Left kidney (tissue), 8 donors: ENCODE data around the gene RECQL5. TPM values are rescaled to one million over a fixed set of nuclear protein-coding genes. Genes with fewer than 3 reads are reported as not detected.

Source experiments
- DNase-seq: peaks from one replicate; pipeline ENCODE4 v3.0.0-alpha.2; 2013
- long read RNA-seq, 8 donors: transcript quantifications; one replicate each; lab custom pipeline, GENCODE V29; 2026
- polyA plus RNA-seq: library from polyadenylated mRNA; unstranded; fragments of 120-200 nt; gene quantifications from one replicate; pipeline ENCODE4 v1.2.1, GENCODE V29; 2013; ENCODE audit not compliant: insufficient read length

The RECQL5 gene
- 45.4 TPM for polyA plus RNA-seq
- long read RNA-seq, donor 1, partial matches to known transcripts, result 0 of 2 reads
- long read RNA-seq, donor 1, other reads (novel, unspliced or antisense), result 0 of 2 reads
- long read RNA-seq, donor 2, partial matches to known transcripts, result 6 of 13 reads
- long read RNA-seq, donor 2, other reads (novel, unspliced or antisense), result 0 of 13 reads
- long read RNA-seq, donor 3, partial matches to known transcripts, result 5 of 8 reads
- long read RNA-seq, donor 3, other reads (novel, unspliced or antisense), result 0 of 8 reads
- long read RNA-seq, donor 4, partial matches to known transcripts, result 0 of 1 reads
- long read RNA-seq, donor 4, other reads (novel, unspliced or antisense), result 0 of 1 reads
- long read RNA-seq, donor 5, partial matches to known transcripts, result 5 of 9 reads
- long read RNA-seq, donor 5, other reads (novel, unspliced or antisense), result 0 of 9 reads
- long read RNA-seq, donor 6, partial matches to known transcripts, result 25 of 30 reads
- long read RNA-seq, donor 6, other reads (novel, unspliced or antisense), result 0 of 30 reads
- long read RNA-seq, donor 7, partial matches to known transcripts, result 0 of 5 reads
- long read RNA-seq, donor 7, other reads (novel, unspliced or antisense), result 0 of 5 reads
- long read RNA-seq, donor 8, partial matches to known transcripts, result 0 of 1 reads
- long read RNA-seq, donor 8, other reads (novel, unspliced or antisense), result 0 of 1 reads

DNA sequence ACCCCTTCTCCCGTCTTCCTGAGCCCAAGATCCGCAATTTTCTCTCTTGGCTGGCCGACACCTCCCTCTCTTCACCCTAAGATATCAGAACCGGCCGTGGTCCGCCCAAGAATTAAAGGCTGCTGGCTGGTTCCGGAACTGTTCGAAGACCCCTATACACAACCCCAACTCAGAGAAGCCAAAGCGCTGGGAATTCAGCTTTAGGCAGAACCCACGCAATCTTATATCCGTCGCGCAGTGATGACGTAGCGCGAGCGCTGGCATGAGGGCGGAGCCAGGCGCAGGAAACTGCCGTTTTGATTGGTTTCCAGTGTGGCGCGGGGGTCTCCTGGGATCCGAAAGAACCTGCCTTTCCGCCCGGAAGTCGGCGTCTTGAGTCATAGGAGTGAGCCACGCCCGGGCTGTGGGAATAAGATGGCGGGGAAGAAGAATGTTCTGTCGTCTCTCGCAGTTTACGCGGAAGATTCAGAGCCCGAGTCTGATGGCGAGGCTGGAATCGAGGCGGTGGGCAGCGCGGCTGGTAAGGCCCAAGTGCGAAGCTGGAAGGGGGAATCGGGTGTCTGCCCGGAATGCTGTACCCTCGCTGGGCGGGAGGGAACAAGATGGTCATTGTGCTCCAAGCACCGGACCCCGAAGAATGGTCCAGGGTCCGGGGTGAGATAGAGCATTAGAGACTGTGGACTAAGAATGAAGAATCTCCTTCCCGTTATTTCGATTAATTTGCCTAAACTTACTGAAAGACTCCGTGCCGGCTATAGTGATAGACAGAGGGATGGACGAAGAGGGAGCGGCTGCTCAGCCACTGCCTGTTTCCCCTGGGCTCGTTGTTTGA lies at the start of gene RECQL5, which contains the start of gene SAP30BP:
RECQL5 (minus strand) TSS at position 196 of the 832 bp plus-strand sequence. CDS start 597 bp downstream, outside the sequence.
SAP30BP (plus strand) TSS at position 380 of the 832 bp plus-strand sequence; CDS start at position 415, 35 bp downstream.
- DNase-seq, result peak; percentile 98

DNA sequence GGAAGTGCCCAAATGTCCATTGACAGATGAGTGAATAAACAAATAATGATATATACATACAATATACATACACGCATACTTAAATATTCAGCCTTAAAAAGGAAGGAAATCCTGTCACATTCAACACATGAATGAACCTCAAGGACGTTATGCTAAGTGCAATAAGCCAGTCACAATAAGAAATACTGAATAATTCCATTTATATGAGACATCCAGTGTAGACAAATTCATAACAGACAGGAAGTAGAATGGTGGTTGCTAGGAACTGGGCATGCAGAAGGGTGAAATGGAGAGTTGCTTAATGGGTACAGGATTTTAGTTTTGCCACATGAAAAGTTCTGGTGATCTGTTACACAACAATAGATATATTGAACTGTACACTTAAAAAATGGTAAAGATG lies 45.5 kb upstream of the RECQL5 start:
- no peak for DNase-seq

DNA sequence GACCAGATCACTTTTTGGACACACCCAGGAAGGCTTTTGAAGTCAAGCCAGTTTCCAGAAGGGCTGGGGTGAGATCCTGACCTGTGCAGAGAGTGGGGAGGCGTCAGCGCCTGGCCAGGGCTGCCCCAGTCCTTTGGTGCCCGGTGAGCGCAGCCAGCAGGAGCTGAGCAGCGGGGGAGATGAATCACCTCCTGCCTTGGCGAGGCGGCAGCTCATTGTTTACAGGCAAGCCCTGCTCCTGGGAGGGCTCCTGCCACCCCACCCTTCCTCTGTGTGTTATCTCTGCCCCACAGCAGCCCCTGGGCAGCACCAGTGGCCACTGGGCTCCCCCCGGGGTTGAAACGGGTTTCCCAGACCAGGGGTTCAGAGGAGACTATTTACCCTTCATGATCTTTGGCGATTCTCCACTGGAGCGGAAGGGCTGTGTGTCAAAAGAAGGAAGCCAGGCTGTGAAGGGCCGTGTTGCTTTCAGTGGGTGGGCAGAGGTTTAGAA lies 40.2 kb upstream of the RECQL5 start:
- DNase-seq, result no peak

DNA sequence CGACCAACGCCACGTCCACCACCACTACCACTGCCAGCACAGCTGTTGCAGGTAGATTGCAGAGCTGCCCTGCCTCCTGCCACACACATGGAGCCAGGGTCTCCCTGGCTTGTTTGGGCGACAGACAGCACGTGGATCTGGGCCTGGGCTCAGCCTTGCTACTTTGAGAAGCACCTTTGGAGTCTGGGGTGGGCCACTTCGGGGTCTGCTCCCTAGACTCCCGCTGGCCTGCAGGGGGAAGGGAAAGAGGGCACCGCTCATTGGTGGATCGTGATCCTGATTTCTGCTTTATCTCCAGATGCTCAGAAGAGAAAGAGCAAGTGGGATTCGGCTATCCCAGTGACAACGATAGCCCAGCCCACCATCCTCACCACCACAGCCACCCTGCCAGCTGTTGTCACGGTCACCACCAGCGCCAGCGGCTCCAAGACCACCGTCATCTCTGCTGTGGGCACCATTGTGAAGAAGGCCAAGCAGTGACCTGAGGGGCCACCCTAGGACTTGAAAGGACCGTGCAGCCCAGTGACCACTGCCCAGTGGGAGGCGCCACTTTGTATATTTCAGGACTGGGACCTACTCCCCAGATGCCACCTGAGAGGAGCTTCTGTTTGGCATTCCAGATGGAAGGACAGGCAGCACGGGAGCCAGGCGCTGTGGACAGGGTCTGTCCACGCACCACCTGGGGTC lies 39.2 kb upstream of the RECQL5 start:
- no peak for DNase-seq

DNA sequence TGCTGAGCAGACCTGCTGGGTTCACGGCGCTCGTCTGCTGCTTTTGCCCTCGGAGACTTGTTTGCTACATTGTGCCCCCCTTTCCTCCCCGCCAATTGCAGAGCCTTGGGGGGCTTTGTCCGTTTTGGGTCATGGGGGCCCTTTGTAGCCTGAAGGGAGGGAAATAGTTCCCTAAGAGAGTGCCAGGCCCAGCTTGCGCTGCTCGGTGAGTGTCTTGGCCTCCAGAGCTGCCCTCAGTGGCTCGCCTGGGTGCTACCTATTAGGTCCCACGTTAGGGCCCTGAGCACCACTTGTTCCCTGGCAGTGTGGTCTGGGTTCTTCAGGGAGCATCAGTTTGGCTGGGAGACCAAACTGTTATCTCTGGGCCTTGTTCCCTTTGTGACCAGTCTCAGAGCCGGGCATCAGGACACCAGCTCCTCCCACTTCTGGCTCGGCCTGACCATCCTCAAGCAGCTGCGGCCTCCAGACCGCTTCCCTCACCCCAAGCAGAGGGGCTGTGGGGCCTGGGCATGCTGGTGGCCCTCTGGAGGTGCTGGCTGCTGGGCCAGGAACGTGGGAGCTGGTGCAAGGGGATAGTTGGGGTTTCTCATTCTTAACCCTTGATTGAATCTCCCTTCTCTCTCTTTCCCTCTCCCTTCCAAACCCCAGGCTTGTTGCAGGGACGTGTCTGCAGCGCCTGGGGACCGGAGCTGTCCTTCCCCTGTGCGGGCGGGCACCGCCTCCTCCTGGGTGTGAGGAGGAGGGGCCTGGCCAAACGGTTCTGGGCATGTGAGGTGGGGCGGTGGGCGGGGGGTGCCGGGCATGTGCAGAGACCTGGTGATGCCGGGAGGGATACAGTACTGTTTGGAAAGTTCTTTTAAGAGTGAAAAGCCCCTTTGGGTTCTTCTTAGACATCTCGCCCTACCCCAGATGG lies 38.3 kb upstream of the RECQL5 start:
- DNase-seq, result no peak

DNA sequence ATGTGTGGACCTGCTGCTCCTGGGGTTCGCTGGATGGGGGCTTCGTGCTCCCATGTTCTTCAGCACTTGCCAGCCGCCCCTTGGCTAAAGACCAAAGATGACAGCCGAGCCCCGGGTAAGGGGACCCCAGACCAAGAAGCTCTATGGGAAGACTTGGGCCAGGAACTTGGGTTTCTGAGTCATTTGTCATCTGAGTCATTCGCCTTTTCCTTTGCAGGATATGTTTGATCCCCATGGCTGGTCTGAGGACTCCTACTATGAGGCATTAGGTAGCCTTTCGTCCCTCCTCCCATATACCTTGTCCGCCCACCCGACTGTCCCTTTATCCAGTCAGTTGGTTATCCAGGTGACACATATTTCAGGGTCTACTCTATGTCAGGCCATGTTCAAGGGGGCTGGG lies 36.6 kb upstream of the RECQL5 start:
- no peak for DNase-seq

DNA sequence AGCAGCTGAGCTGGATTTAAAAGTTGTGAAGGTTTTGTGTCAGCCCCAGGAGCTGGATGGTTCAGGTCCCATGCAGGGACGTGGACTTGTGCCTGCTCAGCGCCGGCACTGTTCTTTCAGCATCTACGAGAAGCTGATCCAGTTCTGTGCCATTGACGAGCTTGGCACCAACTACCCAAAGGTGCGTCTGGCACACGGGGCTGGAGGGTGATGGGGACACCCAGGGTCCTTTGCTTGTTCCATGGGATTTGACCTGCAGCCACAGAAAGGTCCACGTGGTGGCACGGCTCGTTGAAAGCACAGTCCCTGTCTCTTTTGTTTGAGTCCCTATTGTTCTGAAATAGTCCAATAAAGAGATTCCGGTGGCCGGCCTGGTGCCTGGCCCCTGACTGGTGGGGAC lies 36.2 kb upstream of the RECQL5 start:
- DNase-seq, result no peak

DNA sequence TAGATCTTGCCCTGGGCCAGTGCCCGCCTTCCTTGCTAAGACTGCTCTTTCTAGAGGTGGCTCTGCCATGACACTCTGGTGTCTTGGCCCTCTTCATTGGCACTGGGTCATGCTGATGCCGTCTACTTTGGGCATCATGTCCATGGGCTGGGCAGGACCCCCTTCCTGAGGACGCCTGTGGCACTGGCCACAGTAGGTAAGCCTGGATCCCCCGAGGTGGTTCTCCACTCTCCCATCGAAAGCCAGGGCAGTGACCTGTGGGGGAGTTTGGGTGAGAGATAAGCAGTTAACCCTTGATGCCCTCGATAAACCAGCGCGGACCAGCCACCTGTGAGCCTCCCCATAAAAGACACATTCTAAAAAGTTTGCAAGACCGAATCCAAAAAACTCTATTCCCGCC lies 34.3 kb upstream of the RECQL5 start:
- no peak for DNase-seq

DNA sequence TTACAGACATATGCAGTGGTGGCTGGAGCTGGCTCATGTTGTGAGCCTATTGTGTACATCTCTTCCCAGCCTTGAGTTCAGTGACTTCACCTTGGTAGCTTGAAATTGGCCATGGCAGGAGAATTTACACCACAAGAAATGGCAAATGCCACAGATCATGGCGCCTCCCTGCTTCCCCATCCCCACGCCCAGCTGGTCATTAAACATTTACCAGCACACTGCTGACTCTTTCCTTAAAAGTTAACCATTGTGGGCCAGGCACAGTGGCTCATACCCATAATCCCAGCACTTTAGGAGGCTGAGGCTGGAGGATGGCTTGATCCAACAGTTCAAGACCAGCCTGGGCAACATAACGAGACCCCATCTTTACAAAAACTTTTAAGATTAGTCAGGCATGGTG lies 31.7 kb upstream of the RECQL5 start:
- DNase-seq, result no peak

DNA sequence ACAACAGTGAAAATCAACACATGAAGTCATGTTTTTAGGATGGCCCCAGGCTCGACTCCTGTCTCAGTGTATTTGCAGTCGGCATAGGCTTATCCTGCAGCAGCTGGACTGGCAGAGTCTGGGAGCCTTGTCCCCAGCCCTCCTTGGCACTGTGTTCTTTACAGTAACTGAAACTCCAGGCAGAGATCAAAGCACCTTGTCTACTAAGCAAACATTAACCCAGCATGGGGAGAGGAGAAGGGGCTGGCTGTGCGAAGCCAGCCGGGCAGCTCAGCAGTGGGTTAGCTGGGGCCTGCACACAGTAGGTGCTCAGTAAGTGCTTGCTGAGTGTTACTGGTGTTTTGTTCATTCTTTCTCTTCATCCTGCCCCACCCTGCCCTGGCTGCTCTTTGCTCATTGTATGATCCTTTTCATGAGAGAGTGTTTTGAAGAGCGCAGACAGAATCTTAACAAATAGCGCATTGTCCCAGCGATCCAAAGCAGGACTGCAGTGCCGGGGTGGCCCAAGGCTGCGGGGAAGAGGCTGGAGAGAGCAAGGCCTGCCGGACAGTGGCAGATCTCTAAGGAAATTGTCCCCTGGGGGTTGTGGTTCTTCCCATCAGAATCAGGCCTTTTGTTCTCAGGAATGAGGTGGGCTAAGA lies 30.8 kb upstream of the RECQL5 start:
- no peak for DNase-seq

DNA sequence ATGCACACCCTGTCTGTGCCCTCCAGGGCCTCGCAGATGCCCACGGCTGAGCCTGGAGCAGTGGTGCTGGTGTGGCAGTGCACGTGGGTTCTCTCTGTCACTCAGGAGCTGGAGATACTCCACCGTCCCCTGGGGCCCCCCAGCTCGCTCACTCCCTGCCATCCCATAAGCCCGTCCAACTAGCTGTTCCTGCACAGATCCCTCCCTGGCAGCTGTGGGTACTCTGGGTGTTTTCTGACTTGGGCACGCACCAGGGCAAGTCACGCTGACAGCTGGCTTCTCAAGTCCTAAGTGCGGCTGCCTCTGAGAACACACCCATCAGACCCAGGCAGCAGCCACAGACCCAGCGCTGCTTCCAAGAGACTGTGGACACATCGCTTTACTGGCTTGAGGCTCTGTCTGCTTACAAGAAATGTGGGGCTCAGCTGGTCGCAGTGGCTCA lies 28.9 kb upstream of the RECQL5 start:
- DNase-seq, result no peak

DNA sequence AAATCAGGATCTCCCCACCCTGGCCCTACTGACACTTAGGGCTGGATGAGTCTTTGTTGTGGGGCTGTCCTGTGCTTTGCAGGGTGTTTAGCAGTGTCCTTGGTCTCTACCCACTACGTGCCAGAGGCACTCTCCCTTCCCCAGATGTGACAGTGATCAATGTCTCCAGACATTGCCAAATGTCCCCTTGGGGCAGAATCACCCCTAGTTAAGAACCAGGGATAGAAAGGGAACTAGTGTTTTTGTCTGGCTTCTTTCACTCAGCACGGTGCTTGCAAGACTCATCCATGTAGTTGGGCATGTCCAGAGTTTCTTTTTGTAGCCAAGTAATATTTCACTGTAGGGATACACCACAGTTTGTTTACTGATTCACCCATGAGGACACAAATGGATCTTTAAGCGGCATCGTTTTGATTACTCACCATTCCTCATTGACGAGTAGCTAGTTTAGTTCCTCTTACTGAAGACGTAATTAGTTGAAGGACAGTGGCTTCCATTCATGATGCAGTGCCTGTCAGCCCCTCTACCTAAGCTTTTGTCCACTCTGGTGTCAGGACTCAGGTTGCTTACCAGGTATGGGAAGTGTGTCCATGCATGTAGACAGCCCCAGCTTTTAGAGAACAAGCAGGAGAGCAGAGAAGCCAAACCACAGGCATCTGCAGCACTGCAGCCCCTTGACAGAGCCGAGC lies 28.3 kb upstream of the RECQL5 start:
- no peak for DNase-seq

DNA sequence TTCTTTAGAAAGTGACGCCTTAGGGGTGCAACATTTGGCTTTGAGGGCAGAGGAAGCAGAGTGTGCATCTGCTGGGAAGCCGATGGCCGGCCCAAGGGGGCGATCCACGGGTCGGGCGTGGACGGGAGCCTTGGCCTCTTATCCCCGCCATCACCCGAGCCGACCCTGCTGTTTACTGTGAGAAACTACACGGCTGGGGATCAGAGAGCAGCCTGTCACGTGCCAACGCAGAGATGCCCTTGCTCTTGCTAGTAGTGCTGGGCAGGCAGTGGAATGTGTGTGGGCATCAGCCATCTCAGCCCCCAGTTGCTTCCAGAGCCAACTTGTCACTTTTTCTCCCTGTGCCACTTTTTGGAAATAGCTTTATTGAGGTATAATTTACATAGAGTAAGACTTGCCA lies 27.6 kb upstream of the RECQL5 start:
- no peak for DNase-seq

DNA sequence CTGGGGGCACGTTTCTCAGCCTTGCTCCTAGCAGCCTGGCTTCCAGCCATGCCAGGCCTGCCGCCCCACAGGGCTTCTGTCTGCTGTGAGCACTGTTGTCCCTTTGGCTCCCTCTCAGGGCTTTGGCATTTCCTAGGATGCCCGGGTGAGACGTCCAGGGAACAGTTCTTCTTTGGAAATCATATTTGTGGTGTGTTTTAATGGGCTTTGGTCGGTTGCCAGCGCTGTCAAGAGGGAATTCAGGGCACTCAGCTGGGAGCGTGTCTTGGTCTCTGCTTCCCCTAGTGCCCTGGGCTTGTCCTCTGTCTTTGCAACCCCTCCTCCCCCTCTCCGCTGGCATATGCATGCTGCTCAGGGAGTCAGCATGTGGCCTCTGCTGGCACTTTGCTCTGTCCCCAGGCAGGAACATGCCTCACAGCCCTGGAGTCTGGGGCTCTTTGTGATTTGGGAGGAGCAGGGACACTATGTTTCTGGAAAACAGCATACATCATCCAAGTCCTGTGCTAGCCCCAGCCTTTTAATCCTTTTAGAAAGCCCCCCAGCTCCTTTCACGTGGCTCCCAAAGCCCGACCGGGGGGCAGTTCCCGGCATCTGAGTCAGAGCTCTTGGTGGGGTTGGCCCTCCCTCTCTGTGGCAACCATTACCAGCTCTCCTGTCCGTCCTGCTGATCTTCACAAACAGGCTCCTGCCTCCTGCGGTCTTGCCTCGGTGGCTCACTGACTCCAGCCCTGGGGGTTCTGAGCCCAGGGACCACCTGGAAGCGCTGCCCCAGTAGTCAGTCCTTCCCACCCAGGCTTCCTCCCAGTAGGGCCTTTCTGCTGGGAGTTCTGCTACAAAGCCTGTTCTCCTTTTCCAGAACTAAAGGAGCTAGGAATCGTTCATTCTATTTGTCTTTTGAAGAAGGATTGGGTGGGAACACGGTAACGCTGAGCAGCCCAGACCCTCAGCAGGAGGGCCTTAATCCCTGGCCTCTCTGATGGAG lies 26.8 kb upstream of the RECQL5 start:
- DNase-seq, result no peak

DNA sequence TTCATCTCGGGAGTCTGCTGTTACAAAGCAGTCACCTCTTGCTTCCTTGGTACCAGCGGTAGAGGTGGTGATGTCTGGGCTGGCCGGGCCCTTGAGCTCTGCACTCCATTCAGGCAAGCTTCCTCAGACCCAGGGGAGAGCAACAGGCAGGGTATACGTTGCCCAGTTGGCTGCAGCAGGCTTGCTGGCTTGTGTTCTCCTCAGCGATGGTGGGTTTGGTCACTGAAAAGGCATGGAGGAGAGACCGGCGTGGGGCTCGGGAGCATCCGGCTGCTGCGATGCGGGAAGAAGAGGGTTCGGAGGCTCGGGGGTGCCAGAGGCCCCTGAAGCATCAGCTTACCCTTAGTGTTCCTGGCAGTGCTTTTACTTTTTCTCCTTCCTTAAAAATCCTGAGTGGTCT lies 26.0 kb upstream of the RECQL5 start:
- DNase-seq, result no peak

DNA sequence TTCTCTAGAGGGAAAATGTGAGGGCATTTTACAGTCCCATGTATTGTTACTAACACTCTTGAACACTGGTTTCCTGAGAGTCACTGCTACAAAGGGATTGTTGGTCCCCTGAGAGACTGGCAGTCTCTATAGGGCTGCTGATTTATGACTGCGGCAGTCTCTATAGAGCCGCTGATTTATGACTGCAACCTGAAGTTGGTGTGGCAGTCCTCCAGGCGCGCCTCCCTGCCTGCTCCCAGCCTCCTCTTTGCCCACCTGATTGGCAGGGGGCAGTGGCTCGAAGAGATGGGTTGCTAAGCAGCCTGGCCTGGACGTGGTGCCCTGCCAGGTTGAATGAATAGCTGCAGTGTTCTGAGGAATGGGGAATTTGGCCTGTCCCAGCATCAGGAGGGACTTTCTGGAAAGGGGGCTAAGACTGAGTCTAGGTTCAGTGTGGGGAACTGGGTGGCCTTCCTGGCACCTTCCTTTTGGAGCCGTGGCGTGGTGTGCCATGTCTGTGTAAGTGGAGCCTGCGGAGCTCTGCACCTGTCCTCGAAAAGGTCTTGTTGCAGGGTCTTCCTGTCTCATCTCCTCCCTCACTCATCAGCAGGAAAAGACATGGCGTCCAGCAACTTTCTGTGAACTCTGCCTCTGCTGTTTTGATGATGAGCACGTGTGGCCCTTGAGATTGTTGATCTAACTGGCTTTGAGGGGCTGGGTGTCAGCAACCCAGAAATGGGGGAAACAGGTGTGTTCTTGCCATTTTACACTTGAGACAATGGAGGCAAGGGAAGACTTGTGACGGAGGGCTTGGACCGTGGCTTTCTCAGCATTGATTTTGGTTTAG lies 25.1 kb upstream of the RECQL5 start:
- no peak for DNase-seq

DNA sequence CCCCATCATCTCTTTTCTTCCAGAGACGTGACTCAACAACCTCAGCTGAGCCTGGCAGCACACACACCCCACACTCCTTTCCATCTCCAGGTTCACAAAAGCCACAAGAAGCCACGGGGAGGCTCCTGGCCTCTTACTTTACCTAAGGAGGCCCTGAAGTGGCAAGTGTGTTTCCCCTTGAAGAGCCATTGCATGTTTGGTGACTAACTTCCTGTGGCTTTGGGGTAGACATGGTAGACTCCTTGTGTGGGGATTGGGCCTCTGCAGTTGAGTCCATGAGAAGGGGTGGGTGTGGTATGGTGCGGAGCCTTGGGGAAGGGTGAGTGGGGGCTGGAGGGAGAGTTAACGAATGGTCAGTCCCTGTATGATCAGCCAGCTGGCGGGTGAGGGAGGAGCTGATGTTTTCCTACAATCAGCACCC lies 24.4 kb upstream of the RECQL5 start:
- no peak for DNase-seq
